HepG2 (cell line): ENCODE measurements around the gene FANCE. TPM values are rescaled to one million over a fixed set of nuclear protein-coding genes. Genes with fewer than 3 reads are reported as not detected.

ENCODE experiments used
- ATAC-seq: fragments of 200-7000 bp; cut with Tn5 transposase; 3 replicates; pipeline ENCODE4 v1.9.1; 2020; ENCODE audit warnings: mild to moderate bottlenecking, moderate library complexity
- BruUV-seq: library from RNA; stranded (reverse); fragments of 400-500 nt; replicated peaks from 2 replicates; lab custom pipeline; 2021; lab: Mats Ljungman, UMichigan
- CTCF ChIA-PET: fragments of 300-600 bp; formaldehyde crosslinking; extraction: SDS; loops from one replicate; lab custom pipeline; 2021; ENCODE audit warnings: low total read pairs, inconsistent platforms, low intra/inter-chr PET ratio; lab: Yijun Ruan, JAX
- POLR2A ChIA-PET: fragments of 350-600 bp; sonication (Branson Sonifier 250); formaldehyde crosslinking; loops from one replicate; lab custom pipeline; 2020; ENCODE audit warnings: antibody characterized with exemption, inconsistent platforms; lab: Yijun Ruan, JAX
- DNase-seq: peaks from one replicate; pipeline ENCODE4 v3.0.0-alpha.2; 2015; ENCODE audit warnings: low spot score
- FAIRE-seq: peaks from 3 replicates; lab custom pipeline; 2011; peaks lifted over from hg19 to GRCh38; lab: Jason Lieb, UNC
- H2AFZ ChIP-seq: one replicate; pipeline ENCODE4 v1.6.1; 2011; ENCODE audit warnings: low read length, inconsistent platforms
- H3K27ac ChIP-seq: fragments of 300-600 bp; 3 replicates; pipeline ENCODE4 v1.8.0; 2011; ENCODE audit warnings: mixed run types, mild to moderate bottlenecking, mixed read lengths, low read length, inconsistent platforms; ENCODE audit not compliant: insufficient read depth; ENCODE audit errors: extremely low read length
- H3K27me3 ChIP-seq, 2 experiments: fragments of 200-600 bp in 1 of 2; 2 replicates in 1 of 2; 3 replicates in 1 of 2; pipeline versions ENCODE4 v1.6.0 to v1.8.0; 2011; ENCODE audit warnings: low read length in 2 of 2, mild to moderate bottlenecking in 2 of 2, moderate library complexity in 2 of 2, inconsistent platforms in 1 of 2; ENCODE audit not compliant: insufficient read depth in 2 of 2, control insufficient read depth in 1 of 2
- H3K36me3 ChIP-seq, 2 experiments: fragments of 200-600 bp in 1 of 2; replicated peaks in 1 of 2; 2 replicates in 1 of 2; 3 replicates in 1 of 2; pipeline versions ENCODE4 v1.5.1 to v1.8.0; 2011; ENCODE audit warnings: low read length in 2 of 2, inconsistent platforms in 1 of 2; ENCODE audit not compliant: insufficient read depth in 2 of 2, control insufficient read depth in 1 of 2
- H3K4me1 ChIP-seq: 2 replicates; pipeline ENCODE4 v1.5.1; 2012; ENCODE audit warnings: low read length, inconsistent platforms; ENCODE audit not compliant: insufficient read depth
- H3K4me2 ChIP-seq: 2 replicates; pipeline ENCODE4 v1.6.0; 2011; ENCODE audit warnings: low read depth, low read length, inconsistent platforms
- H3K4me3 ChIP-seq, 3 experiments: fragments of 200-600 bp in 1 of 3; sonication (generic), shearing (Covaris generic) in 1 of 3; replicated peaks in 1 of 3; 2 replicates each; pipeline ENCODE4 v1.5.1; 2011 to 2016; ENCODE audit warnings: low read length in 3 of 3, inconsistent platforms in 2 of 3, low read depth in 2 of 3, mild to moderate bottlenecking in 2 of 3, control low read depth in 1 of 3, mixed read lengths in 1 of 3; ENCODE audit not compliant: insufficient read depth in 1 of 3
- H3K79me2 ChIP-seq: one replicate; pipeline ENCODE4 v1.6.1; 2011; ENCODE audit warnings: low read length, inconsistent platforms; ENCODE audit not compliant: insufficient read depth
- H3K9ac ChIP-seq: 2 replicates; pipeline ENCODE4 v1.6.0; 2011; ENCODE audit warnings: mild to moderate bottlenecking, low read depth, low read length, inconsistent platforms; ENCODE audit not compliant: insufficient read depth
- H3K9me3 ChIP-seq: 2 replicates; pipeline ENCODE4 v1.5.1; 2012; ENCODE audit warnings: mild to moderate bottlenecking, low read length
- H4K20me1 ChIP-seq: 2 replicates; pipeline ENCODE4 v1.6.0; 2011; ENCODE audit warnings: inconsistent platforms, mild to moderate bottlenecking, low read length, moderate library complexity; ENCODE audit not compliant: insufficient read depth
- AGO2 ChIP-seq: fragments of 200-400 bp; formaldehyde crosslinking; optimal IDR thresholded peaks from 2 replicates; pipeline ENCODE3; 2017; ENCODE audit warnings: mild to moderate bottlenecking, low read depth, low read length, moderate library complexity
- KLF11 ChIP-seq: IDR thresholded peaks from 2 replicates; pipeline ENCODE4 v1.6.1; 2016; ENCODE audit warnings: missing compliant biosample characterization
- RBFOX2 ChIP-seq: fragments of 200-400 bp; formaldehyde crosslinking; IDR thresholded peaks from 2 replicates; pipeline ENCODE4 v1.6.1; 2017; ENCODE audit warnings: low read depth, mild to moderate bottlenecking, low read length
- SP1 ChIP-seq, 2 experiments: fragments of 450-650 bp in 1 of 2; sonication (generic) in 1 of 2; formaldehyde crosslinking in 1 of 2; IDR thresholded peaks; 2 replicates each; pipeline versions ENCODE4 v1.4.0 to v1.6.1; 2016 to 2020; ENCODE audit warnings: missing genetic modification reagents in 1 of 2
- WIZ ChIP-seq: sonication (generic); formaldehyde crosslinking; IDR thresholded peaks from 2 replicates; pipeline ENCODE4 v1.5.1; 2020; ENCODE audit warnings: mild to moderate bottlenecking, missing genetic modification reagents
- ZNF10 ChIP-seq: sonication (generic); formaldehyde crosslinking; IDR thresholded peaks from 2 replicates; pipeline ENCODE4 v1.4.0; 2020; ENCODE audit warnings: mild to moderate bottlenecking, low read depth, missing genetic modification reagents, borderline replicate concordance
- ZNF446 ChIP-seq: sonication (generic); formaldehyde crosslinking; IDR thresholded peaks from 2 replicates; pipeline ENCODE4 v1.5.0; 2020; ENCODE audit warnings: mild to moderate bottlenecking, missing genetic modification reagents
- ZNF510 ChIP-seq: sonication (generic); formaldehyde crosslinking; IDR thresholded peaks from 2 replicates; pipeline ENCODE4 v1.4.0; 2020; ENCODE audit warnings: low read depth, mild to moderate bottlenecking, missing genetic modification reagents
- ZNF552 ChIP-seq: sonication (generic); formaldehyde crosslinking; IDR thresholded peaks from 2 replicates; pipeline ENCODE4 v1.9.0; 2022; ENCODE audit warnings: missing genetic modification reagents, mild to moderate bottlenecking, borderline replicate concordance
- ZNF563 ChIP-seq: sonication (generic); formaldehyde crosslinking; IDR thresholded peaks from 2 replicates; pipeline ENCODE4 v1.8.0; 2022; ENCODE audit warnings: mild to moderate bottlenecking, moderate library complexity, missing genetic modification reagents
- ZNF567 ChIP-seq: sonication (generic); formaldehyde crosslinking; IDR thresholded peaks from 2 replicates; pipeline ENCODE4 v1.8.1; 2023; ENCODE audit warnings: mild to moderate bottlenecking, missing genetic modification reagents, borderline replicate concordance
- WGBS: methylation state at CpG from one replicate; pipeline ENCODE4 v1.1.6; 2017; ENCODE audit warnings: low lambda C conversion rate; 5-methylcytosine and 5-hydroxymethylcytosine counted together
- in situ Hi-C: cut with HindIII; loops from 2 replicates; pipeline ENCODE4 v1.10.0; 2017; ENCODE audit warnings: low pct_unique_long_range_greater_than_20kb; ENCODE audit not compliant: extremely low pct_ligation_motif_present
- intact Hi-C: fragments of 100-400 bp; cut with micrococcal nuclease; formaldehyde crosslinking; loops from one replicate; pipeline ENCODE4 v1.10.0; 2022; ENCODE audit not compliant: unreplicated experiment
- polyA plus RNA-seq, 8 experiments: library from polyadenylated mRNA; depleted of rRNA in 3 of 8; stranded (reverse) in 7 of 8; unstranded in 1 of 8; fragments of >200 nt; fragmentation: Illumina TruSeq in 4 of 8; extraction: Trizol in 4 of 8; gene quantifications; 2 replicates each; pipeline versions ENCODE4 v1.2.1 to v1.2.3, GENCODE V29; 2011 to 2016; ENCODE audit warnings: low read depth in 4 of 8, missing spikeins in 1 of 8, mixed read lengths in 1 of 8; ENCODE audit not compliant: insufficient read depth in 1 of 8
- total RNA-seq, 5 experiments: library from RNA; depleted of rRNA; stranded (reverse); fragments of >200 nt; fragmentation: Illumina TruSeq; extraction: Trizol; gene quantifications; 2 replicates each; pipeline ENCODE4 v1.2.3, GENCODE V29; 2016; ENCODE audit warnings: low read depth in 1 of 5
- TF ChIP-seq, protein P1 (sequence below): sonication (generic); formaldehyde crosslinking; IDR thresholded peaks from 2 replicates; pipeline ENCODE4 v1.8.0; 2022; ENCODE audit warnings: missing genetic modification reagents, mild to moderate bottlenecking, moderate library complexity, borderline replicate concordance
- TF ChIP-seq, protein P2 (sequence below): IDR thresholded peaks from 2 replicates; pipeline ENCODE4 v1.6.1; 2016; ENCODE audit warnings: mild to moderate bottlenecking, missing biosample characterization, missing genetic modification reagents
- TF ChIP-seq, protein P3 (sequence below): sonication (generic); formaldehyde crosslinking; IDR thresholded peaks from 2 replicates; pipeline ENCODE4 v1.5.1; 2020; ENCODE audit warnings: mild to moderate bottlenecking, missing genetic modification reagents, moderate library complexity

FANCE gene
- total and polyA plus RNA-seq, 2 of the 13 experiments (the other 11 are each of a cell fraction or from before 2014, with no cell fraction given) = 7.1 to 11.2 TPM

DNA sequence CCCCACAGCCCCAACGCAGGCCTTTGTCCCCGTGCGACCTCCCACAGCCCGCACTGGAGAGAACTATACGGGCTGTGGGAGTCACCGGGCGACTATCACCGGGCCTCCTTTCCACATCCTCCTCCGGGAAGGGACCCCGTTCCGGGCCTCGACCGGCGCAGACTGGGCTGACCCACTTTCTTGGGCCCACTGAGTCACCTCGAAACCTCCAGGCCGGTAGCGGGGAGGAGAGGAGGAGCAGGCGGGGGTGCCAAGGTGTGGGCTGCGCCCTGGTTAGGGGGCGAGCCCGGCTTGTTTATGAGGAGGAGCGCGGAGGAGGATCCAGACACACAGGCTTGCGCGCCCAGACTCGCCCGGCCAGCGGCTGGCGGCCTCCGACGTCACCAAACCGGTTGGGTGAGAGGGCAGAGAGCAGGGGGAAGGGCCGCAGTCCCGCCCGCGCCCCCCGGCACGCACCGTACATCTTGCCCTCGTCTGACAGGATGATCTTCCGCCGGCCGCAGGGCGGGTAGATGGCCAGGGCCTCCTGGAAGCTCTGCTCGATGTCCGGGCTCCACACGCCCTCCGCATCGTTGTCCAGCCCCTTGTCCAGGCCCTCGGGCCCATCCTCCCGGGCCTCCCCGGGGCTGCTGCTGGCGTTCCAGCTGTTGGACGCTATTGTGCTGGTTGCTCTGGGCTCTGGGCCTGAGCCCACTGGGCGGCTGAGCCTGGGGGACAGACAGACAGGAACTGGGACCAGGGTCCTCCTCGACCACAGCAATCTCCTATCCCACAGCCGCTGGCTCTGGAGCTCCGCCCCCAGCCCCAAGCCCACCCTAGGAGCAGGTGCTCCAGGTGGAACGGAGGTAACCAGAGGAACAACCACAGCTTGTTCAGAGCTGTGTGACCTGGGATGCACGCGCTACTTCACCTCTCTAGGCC lies 34.1 kb downstream of the FANCE start:
- Histone ChIP-seq H3K27me3 (no peaks in the 10 kb centered on the region), H4K20me1 (peaks cover 22% of the 10 kb centered on the region; the same call in 1 of the 2 replicates), H3K9me3 (no peaks in the 10 kb centered on the region), H3K27ac (no peak overlapping the region), H3K9ac (no peak overlapping the region), H3K4me2 (no peak overlapping the region), H3K4me3 (no peak overlapping the region), H3K4me1 (0 out of 2 replicates have a peak, but pooled peaks cover 9% of the 10 kb centered on the region), H3K36me3 (peaks cover 10 to 45% of the 10 kb centered on the region in 2 experiments), H2AFZ (no peak overlapping the region), H3K79me2 (peaks cover 10% of the 10 kb centered on the region)
- TF ChIP-seq WIZ (CRISPR knock-in tag) = no peak
- peak; percentile 61 for TF ChIP-seq AGO2
- peak; percentile 36; the same call in 1 of the 2 replicates for TF ChIP-seq RBFOX2
- no peak for TF ChIP-seq ZNF563
- TF ChIP-seq, protein P1, sequence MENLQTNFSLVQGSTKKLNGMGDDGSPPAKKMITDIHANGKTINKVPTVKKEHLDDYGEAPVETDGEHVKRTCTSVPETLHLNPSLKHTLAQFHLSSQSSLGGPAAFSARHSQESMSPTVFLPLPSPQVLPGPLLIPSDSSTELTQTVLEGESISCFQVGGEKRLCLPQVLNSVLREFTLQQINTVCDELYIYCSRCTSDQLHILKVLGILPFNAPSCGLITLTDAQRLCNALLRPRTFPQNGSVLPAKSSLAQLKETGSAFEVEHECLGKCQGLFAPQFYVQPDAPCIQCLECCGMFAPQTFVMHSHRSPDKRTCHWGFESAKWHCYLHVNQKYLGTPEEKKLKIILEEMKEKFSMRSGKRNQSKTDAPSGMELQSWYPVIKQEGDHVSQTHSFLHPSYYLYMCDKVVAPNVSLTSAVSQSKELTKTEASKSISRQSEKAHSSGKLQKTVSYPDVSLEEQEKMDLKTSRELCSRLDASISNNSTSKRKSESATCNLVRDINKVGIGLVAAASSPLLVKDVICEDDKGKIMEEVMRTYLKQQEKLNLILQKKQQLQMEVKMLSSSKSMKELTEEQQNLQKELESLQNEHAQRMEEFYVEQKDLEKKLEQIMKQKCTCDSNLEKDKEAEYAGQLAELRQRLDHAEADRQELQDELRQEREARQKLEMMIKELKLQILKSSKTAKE (CRISPR knock-in tag) = no peak
- TF ChIP-seq ZNF446 (CRISPR knock-in tag) = no peak
- no peak for TF ChIP-seq ZNF552
- no peak for TF ChIP-seq ZNF10 (CRISPR knock-in tag)
- TF ChIP-seq ZNF567 = no peak
- TF ChIP-seq, protein P2, sequence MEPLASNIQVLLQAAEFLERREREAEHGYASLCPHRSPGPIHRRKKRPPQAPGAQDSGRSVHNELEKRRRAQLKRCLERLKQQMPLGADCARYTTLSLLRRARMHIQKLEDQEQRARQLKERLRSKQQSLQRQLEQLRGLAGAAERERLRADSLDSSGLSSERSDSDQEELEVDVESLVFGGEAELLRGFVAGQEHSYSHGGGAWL (CRISPR knock-in tag) = 0 out of 2 replicates have a peak, but pooled peaks have one; percentile 6
- TF ChIP-seq, protein P3, sequence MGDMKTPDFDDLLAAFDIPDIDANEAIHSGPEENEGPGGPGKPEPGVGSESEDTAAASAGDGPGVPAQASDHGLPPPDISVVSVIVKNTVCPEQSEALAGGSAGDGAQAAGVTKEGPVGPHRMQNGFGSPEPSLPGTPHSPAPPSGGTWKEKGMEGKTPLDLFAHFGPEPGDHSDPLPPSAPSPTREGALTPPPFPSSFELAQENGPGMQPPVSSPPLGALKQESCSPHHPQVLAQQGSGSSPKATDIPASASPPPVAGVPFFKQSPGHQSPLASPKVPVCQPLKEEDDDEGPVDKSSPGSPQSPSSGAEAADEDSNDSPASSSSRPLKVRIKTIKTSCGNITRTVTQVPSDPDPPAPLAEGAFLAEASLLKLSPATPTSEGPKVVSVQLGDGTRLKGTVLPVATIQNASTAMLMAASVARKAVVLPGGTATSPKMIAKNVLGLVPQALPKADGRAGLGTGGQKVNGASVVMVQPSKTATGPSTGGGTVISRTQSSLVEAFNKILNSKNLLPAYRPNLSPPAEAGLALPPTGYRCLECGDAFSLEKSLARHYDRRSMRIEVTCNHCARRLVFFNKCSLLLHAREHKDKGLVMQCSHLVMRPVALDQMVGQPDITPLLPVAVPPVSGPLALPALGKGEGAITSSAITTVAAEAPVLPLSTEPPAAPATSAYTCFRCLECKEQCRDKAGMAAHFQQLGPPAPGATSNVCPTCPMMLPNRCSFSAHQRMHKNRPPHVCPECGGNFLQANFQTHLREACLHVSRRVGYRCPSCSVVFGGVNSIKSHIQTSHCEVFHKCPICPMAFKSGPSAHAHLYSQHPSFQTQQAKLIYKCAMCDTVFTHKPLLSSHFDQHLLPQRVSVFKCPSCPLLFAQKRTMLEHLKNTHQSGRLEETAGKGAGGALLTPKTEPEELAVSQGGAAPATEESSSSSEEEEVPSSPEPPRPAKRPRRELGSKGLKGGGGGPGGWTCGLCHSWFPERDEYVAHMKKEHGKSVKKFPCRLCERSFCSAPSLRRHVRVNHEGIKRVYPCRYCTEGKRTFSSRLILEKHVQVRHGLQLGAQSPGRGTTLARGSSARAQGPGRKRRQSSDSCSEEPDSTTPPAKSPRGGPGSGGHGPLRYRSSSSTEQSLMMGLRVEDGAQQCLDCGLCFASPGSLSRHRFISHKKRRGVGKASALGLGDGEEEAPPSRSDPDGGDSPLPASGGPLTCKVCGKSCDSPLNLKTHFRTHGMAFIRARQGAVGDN (CRISPR knock-in tag) = no peak
- no peak for TF ChIP-seq KLF11 (CRISPR knock-in tag)
- no peak for TF ChIP-seq ZNF510
- TF ChIP-seq SP1 (IDR thresholded peaks at IDR 0.05) = no peak
- TF ChIP-seq SP1 (CRISPR knock-in tag; IDR thresholded peaks at IDR 0.05) = no peak
- WGBS = 98% methylated on average over 58 of the region's 61 CpGs
- no peak for ATAC-seq
- no peak for FAIRE-seq
- intact Hi-C loops (no loop called here), in situ Hi-C loops (no loop called here)
- BruUV-seq = no TSS peak
- ChIA-PET CTCF (no interaction called here), POLR2A (interaction anchor here (0.8 to 1.9 kb wide), 3 partner anchors 9 to 13 kb away, joined by 3 to 15 read pairs (median 5); partner anchors contain the start of gene TEAD3)
- DNase-seq = no peak
